HG02852 (cell line): Measurements from ENCODE around the gene EBLN2.

Source experiments
- ATAC-seq: cut with Tn5 transposase; IDR thresholded peaks from one replicate; pipeline ENCODE4 v1.9.1; 2021; ENCODE audit warnings: mild to moderate bottlenecking, moderate library complexity; ENCODE audit not compliant: unreplicated experiment

EBLN2 gene

GRCh38 chr3:73061416-73061815 lies at the start of gene EBLN2:
TSS of gene EBLN2 (plus strand) at chr3:73061659. CDS start at chr3:73062082, 423 bp downstream.
- no peak for ATAC-seq

- ATAC-seq = no peak
These were observed 43.2 kb upstream of the EBLN2 start for GRCh38 chr3:73018298-73018697.

- no peak for ATAC-seq
These were observed 42.5 kb upstream of the EBLN2 start for GRCh38 chr3:73018790-73019441.

GRCh38 chr3:73021301-73021835 lies 40.1 kb upstream of the EBLN2 start:
- no peak for ATAC-seq

- no peak for ATAC-seq
These were observed 36.6 kb upstream of the EBLN2 start for GRCh38 chr3:73024836-73025235.

- no peak for ATAC-seq
These were observed 35.2 kb upstream of the EBLN2 start for GRCh38 chr3:73026111-73026759.

- ATAC-seq = no peak
These were observed 34.7 kb upstream of the EBLN2 start for GRCh38 chr3:73026760-73027113.

- ATAC-seq = no peak
These were observed 32.7 kb upstream of the EBLN2 start for GRCh38 chr3:73028803-73029202.

- ATAC-seq = no peak
These were observed 32.1 kb upstream of the EBLN2 start for GRCh38 chr3:73029321-73029796.

GRCh38 chr3:73030073-73030597 lies 31.3 kb upstream of the EBLN2 start:
- ATAC-seq = peak; percentile 52

- ATAC-seq = no peak
These were observed 29.8 kb upstream of the EBLN2 start for GRCh38 chr3:73031573-73032103.

GRCh38 chr3:73036694-73037591 lies 24.5 kb upstream of the EBLN2 start:
- ATAC-seq = no peak

GRCh38 chr3:73041537-73041936 lies 19.9 kb upstream of the EBLN2 start:
- ATAC-seq = no peak

- no peak for ATAC-seq
These were observed 18.0 kb upstream of the EBLN2 start for GRCh38 chr3:73043414-73043813.

- no peak for ATAC-seq
These were observed 16.1 kb upstream of the EBLN2 start for GRCh38 chr3:73045391-73045790.

- ATAC-seq = no peak
These were observed 15.3 kb upstream of the EBLN2 start for GRCh38 chr3:73046195-73046594.

- ATAC-seq = no peak
These were observed 12.1 kb upstream of the EBLN2 start for GRCh38 chr3:73049319-73049718.

- ATAC-seq = no peak
These were observed 8.6 kb upstream of the EBLN2 start for GRCh38 chr3:73052857-73053256.

- ATAC-seq = no peak
These were observed 5.9 kb upstream of the EBLN2 start for GRCh38 chr3:73055583-73055982.

GRCh38 chr3:73056014-73056844 lies 5.2 kb upstream of the EBLN2 start:
- no peak for ATAC-seq
